ENCODE data around the gene CCT3. TPM values are rescaled to one million over a fixed set of nuclear protein-coding genes. Genes with fewer than 3 reads are reported as not detected.
A peak's percentile ranks its signal among the peaks of the same experiment; 100 is the strongest.

Gene CCT3
- total and polyA plus RNA-seq, 4 donors, result 71.6 to 165 (median 139) TPM

DNA sequence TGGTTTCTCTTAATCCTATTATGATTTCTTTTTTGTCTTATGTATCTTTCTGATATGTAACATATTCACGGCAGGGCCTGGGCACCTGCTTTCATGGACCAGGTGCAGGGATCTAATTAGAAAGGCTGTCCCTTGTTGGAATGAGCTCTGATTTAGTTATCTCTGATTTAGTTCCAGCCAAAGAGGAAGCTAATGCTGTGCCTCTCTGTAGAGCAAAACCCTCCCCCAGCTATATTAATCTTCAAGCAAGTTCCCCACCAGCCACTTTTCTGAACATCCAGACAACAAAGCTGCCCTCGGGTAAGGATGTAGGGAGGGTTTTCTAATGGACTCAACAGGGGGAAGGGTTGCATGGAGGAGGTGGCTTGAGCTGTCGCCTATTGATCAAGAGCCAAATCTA, 6.3 kb upstream of the CCT3 start:
- TF ChIP-seq, protein P1, sequence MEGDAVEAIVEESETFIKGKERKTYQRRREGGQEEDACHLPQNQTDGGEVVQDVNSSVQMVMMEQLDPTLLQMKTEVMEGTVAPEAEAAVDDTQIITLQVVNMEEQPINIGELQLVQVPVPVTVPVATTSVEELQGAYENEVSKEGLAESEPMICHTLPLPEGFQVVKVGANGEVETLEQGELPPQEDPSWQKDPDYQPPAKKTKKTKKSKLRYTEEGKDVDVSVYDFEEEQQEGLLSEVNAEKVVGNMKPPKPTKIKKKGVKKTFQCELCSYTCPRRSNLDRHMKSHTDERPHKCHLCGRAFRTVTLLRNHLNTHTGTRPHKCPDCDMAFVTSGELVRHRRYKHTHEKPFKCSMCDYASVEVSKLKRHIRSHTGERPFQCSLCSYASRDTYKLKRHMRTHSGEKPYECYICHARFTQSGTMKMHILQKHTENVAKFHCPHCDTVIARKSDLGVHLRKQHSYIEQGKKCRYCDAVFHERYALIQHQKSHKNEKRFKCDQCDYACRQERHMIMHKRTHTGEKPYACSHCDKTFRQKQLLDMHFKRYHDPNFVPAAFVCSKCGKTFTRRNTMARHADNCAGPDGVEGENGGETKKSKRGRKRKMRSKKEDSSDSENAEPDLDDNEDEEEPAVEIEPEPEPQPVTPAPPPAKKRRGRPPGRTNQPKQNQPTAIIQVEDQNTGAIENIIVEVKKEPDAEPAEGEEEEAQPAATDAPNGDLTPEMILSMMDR (IDR thresholded peaks at IDR 0.05; ENCODE audit: control extremely low read depth, extremely low read depth), result no peak
- peaks cover 0 to 5% (median 3%) of the 10 kb centered on the region in 3 donors for H3K27me3 ChIP-seq (ENCODE audit: control insufficient read depth in 3 of 3, insufficient read depth in 3 of 3, low read length in 2 of 3)
- no peak overlapping the region for H3K27ac ChIP-seq (ENCODE audit: low read depth in 1 of 2, low read length in 1 of 2)
- no peaks in the 10 kb centered on the region for H3K9me3 ChIP-seq (ENCODE audit: control insufficient read depth in 4 of 4, insufficient read depth in 3 of 4, low read length in 3 of 4)
- 70 to 80% methylated on average over 3 of the region's 3 CpGs for WGBS, 2 donors
- no peaks in the 10 kb centered on the region for H3K36me3 ChIP-seq (ENCODE audit: control insufficient read depth in 4 of 4, insufficient read depth in 4 of 4, low read length in 4 of 4)
- no peaks in the 10 kb centered on the region for H3K4me1 ChIP-seq (ENCODE audit: control insufficient read depth in 5 of 5, insufficient read depth in 5 of 5, low read length in 5 of 5)
- ATAC-seq (ENCODE audit: insufficient read depth, low FRiP score) (no peak), DNase-seq (no peak)
- H3K9ac ChIP-seq (ENCODE audit: insufficient read depth in 1 of 2, low read length in 2 of 2), result no peak overlapping the region
- H3K4me3 ChIP-seq, result no peak overlapping the region

DNA sequence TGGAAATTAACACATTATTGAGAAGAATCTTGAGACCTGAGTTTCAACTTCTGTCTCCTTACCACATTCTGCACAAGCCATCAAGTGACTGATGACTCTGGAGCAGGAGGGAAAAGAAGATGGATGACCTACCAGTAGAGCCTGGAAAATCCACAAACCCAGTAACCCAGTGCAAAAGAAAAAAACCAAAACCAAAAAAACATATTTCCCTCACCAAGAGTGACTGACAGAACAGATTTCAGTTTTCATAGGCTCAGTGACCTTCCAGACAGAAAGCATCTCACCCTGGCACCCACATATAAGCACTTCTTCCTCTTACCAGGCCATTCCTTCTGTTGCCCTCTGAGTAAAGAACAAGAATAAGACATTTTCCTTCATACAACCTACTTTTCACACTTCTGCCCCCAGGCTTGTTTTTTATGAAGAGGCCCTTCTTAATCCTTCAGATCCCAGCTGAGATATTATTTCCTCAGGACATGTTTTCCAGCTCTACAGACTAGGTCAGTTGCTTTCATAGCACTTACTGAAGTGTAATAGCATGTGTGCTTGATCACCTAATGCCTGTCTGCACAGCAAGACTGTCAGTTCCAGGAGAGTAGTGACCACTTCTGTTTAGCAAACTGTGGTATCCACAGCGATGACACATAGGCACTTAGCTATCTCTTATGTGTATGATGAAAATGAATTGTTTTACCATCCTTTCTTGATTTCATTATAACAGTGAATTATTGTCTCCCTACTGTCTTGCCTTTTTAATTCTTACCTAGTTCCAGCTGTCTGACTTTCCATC, 4.3 kb upstream of the CCT3 start:
- Histone ChIP-seq H3K27me3 (ENCODE audit: control insufficient read depth in 3 of 3, insufficient read depth in 3 of 3, low read length in 2 of 3) (peaks cover 0 to 5% (median 3%) of the 10 kb centered on the region in 3 donors), H3K27ac (ENCODE audit: low read depth in 1 of 2, low read length in 1 of 2) (no peak overlapping the region), H3K9me3 (ENCODE audit: control insufficient read depth in 4 of 4, insufficient read depth in 3 of 4, low read length in 3 of 4) (no peaks in the 10 kb centered on the region), H3K4me1 (ENCODE audit: control insufficient read depth in 5 of 5, insufficient read depth in 5 of 5, low read length in 5 of 5) (peaks cover 0 to 1% (median 0%) of the 10 kb centered on the region in 5 donors), H3K36me3 (ENCODE audit: control insufficient read depth in 4 of 4, insufficient read depth in 4 of 4, low read length in 4 of 4) (no peaks in the 10 kb centered on the region), H3K4me3 (no peak overlapping the region), H3K9ac (ENCODE audit: insufficient read depth in 1 of 2, low read length in 2 of 2) (no peak overlapping the region)
- ATAC-seq (ENCODE audit: insufficient read depth, low FRiP score) (no peak), DNase-seq (no peak)
- TF ChIP-seq, protein P1 (IDR thresholded peaks at IDR 0.05; ENCODE audit: control extremely low read depth, extremely low read depth), result no peak
- WGBS, 2 donors, result 83 to 92% methylated on average over 1 of the region's 1 CpG

DNA sequence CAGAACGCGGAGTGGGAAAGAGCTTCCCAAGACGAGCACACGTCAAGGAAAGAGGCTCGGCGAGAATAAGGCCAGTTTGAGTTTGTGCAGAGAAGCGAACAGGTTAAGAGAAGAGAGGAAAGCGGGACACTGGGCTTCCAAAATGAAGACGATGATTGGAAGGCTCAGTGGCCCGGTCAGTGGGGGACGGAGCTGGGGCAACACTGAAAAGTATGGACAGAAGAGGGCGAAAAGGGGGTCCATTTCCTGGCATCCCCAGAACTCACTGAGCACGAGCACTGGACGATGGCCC, 258 bp downstream of the CCT3 start:
- DNase-seq (no peak), ATAC-seq (ENCODE audit: insufficient read depth, low FRiP score) (peak; percentile 16)
- Histone ChIP-seq H3K27ac (ENCODE audit: low read depth in 1 of 2, low read length in 1 of 2) (peak overlapping the region; percentile 38 to 80), H3K27me3 (ENCODE audit: control insufficient read depth in 3 of 3, insufficient read depth in 3 of 3, low read length in 2 of 3) (no peaks in the 10 kb centered on the region), H3K4me1 (ENCODE audit: control insufficient read depth in 5 of 5, insufficient read depth in 5 of 5, low read length in 5 of 5) (peaks cover 2 to 15% (median 10%) of the 10 kb centered on the region in 5 donors), H3K9me3 (ENCODE audit: control insufficient read depth in 4 of 4, insufficient read depth in 3 of 4, low read length in 3 of 4) (no peaks in the 10 kb centered on the region), H3K9ac (ENCODE audit: insufficient read depth in 1 of 2, low read length in 2 of 2) (peak overlapping the region; percentile 26 to 36), H3K4me3 (peak overlapping the region; percentile 75), H3K36me3 (ENCODE audit: control insufficient read depth in 4 of 4, insufficient read depth in 4 of 4, low read length in 4 of 4) (peaks cover under 1 to 15% (median 12%) of the 10 kb centered on the region in 4 donors)
- WGBS, 2 donors, result 0 to 1% methylated on average over 14 of the region's 14 CpGs
- TF ChIP-seq, protein P1 (IDR thresholded peaks at IDR 0.05; ENCODE audit: control extremely low read depth, extremely low read depth), result no peak
